Measurements from ENCODE around the gene ERC2.

ERC2 gene

DNA sequence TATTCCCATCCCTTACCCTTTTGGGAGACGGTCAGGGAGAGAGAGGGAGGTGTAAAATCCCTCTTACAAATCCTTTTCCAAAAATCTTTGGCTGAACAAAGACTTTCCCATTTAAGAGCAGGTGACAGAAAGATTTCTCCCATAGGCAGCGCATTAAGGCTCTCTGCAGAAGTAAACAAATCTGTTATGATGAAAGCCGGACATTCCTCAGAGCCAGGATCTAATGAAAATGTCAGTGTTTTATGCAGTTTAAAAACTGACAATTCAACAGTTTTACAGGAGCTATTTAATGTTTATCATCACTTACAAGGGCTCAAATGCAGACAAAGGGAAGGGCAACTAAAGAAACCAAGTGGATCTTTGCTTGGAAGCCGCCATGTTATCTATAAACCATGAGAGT lies 872.8 kb downstream of the ERC2 start:
- no peak for DNase-seq

DNA sequence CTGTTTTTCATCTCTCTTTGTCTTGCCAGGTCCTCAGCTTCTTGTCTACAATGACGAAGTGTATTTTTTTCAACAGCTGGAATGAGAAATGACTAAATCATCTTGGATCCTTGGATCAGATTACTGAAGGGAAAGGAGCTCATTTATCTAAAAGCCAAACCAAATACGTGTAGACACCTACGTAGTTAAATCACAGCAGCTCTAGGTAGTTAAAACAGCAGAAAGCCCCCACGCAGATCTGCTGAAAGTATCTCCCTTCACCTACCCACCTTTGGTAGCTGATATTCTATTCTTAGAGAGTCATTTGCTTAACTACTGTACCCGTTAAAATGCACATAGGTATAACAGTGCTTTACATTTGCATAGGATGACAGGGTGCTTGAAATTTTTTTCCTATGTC lies 875.7 kb downstream of the ERC2 start:
- DNase-seq = no peak

DNA sequence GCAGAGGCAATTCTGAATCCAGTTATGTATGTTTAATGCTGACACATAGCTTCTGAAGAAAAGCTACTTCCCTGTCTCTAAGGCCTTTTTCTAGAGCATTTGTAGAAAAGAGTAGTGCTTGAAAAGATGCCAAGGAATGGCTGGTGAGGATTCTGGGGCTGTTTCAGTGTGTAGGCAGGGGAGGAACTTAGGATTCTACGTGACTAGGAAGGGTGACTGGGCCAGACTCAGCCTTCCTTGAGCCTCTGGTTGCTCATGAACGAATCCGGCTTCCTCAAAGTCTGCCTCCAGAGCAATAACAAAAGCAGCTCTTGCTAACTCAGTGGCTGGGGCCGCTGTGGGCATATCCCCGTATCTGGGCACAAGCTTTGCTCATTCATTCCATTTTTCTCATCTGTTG lies 876.4 kb downstream of the ERC2 start:
- no peak for DNase-seq

DNA sequence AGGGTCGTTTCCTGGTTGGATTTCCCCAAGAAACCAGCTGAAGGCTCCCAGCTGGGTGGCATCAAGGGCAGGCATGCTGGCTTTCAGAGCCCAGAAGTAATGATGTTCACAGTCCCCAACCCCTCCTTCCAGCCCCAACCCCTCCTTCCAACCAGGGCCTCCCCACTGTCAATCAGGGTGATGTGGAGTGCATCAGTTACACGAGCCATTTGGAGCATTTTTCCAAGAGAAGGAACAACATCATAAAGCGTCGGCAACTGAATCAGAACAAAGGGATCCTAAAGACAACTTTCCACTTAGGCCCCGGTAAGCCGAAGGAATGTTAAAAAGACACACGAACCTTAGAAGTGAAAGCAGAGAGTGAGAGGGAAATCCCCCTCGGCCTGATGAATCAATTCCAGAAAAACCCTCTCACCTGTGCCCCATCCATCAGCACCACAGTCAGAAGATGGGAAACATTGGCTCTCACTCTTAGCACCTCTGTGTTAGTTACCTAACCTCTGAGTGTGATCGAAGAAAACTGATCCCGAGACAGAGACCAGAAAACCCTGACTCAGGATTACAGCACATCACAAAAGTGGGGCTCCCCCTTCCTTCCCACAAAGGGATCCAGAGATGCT lies 880.0 kb downstream of the ERC2 start:
- no peak for DNase-seq

DNA sequence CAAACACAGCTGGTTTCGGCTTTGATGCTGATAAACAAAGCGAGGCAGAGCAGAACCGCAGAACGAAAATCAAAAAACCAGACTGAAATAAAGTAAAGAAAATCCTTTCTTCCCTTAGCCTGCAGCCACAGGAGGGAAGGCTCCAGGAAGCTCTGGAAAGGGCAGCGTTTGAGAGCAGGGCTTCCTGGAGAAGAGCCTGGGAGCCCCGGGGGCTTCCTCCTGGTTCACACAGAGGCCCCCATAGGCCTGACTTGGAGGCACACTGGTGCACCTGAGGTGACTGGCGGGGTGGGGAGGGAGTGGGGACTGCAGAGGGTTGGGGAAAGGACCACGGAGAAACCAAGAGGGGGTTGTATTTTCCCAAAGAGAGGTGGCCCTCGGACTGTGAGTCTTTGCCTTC lies 882.4 kb downstream of the ERC2 start:
- no peak for DNase-seq

DNA sequence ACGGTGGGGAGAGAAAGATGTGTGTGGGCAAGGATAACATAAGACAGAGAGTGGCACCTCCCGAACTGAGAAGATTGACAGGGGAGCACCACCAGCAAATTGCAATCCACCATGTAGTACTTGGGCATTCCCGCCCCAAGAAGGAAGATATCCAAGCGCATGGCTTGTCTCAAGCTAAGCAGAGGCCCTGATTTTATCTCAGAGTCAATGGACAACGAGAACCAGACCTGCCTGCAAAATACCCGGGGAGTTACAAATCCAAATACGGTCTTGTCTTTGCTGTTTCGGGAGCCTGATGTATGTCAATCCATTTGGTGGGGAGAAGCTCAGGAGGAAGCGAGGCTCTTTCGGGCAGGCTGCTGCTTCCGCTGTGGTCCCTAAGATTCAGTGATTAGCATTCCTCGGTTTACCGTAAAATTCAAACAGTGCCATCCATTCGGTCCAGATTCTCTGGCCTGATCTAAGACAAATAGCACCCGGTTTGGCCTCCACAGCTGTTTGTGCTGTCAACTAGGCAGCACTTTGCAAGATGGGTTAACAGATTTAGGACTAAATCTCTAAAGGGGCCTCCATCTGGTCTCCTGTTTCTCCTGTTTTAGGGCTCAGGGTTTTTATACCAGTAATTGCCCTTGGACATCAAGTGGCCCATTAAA lies 883.4 kb downstream of the ERC2 start:
- no peak for DNase-seq

DNA sequence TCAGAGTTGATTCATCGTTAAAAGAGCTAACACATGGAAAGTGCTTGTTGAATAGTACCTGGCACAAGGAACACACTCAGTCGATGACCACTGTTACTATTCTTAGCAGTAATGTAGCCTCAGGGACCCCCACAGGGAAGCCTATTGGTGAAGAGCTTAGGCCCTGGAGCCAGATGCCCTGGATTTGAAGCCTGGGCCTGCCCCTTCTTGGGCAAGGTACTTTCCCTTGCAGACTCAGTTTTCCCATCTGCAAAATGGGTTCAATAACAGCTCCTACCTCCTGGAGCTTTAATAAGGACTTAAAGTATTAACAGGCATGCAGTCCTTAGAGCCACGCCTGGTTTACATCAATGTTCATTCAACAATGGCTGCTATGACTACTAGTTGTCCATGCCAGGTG lies 884.2 kb downstream of the ERC2 start:
- no peak for DNase-seq

DNA sequence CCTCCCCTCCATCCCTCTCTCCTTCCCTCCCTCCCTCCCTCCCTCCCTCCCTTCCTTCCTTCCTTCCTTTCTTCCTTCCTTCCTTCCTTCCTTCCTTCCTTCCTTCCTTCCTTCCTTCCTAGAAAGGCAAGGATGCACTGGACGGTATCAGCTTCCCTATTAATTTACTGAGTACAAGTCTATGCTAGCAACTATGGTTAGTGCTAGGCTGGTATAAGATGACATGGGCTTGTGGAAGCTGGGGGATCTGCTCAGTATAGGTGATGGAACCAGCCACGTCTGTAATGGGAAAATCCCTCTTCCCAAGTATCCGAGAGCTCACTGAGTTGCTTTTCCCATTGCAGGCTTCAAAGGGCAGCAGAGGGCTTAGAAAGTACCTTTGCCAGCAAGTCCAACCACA lies 884.8 kb downstream of the ERC2 start:
- no peak for DNase-seq

DNA sequence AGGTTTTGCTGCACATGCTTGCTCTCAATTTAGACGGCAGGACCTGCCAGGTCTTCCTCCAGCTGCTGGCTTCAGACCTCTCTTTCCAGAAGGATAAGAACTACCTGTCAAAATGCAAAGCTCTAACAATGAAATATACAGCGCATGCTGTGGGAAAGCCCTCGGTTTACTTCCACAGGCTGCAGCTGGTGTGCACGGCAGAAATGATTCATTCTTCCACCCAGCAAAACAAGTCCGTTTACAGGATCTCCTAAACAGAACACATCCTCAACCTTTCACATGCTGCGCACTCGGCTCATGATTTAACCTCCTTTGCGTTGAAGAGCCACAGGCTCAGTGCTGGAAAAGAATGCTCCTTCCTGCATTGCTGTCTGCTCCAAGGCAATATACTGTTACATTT lies 888.8 kb downstream of the ERC2 start:
- no peak for DNase-seq

DNA sequence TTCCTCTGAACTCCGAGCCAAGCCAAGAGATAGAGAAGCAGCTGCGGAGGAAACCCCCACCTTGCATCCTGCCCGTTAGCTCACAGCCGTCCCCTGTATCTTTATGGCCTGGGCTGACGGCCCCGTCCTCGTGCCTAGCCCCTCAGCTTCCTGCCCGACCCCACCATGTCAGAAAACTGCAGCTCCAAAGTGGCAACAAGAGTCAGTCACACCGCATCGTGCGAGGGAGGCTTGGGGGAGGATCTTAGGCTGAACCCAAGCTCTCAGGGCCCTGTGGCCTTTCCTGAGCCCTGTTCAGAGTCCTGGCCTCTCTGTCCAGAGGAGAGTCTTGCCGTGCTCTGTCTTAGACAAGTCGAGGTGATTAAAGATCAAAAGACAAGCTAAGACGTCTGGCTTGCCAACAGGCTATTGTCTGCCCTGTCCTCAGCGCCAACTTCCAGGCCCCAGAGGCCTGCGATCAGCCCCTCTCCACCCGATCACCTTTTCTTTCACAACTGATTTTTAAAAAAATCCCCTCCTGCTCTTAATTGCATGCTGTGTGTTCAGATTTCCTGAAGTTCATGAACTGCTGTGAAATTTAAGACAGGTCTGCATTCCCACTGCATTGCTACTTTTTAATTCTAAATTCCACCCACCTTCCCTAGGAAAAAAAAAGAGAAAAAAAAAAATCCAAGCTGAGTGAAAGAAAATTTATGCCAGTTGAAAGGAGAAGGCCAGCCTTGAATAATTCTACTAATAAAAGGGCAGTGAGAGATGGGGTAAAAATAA lies 891.5 kb downstream of the ERC2 start:
- no peak for DNase-seq

DNA sequence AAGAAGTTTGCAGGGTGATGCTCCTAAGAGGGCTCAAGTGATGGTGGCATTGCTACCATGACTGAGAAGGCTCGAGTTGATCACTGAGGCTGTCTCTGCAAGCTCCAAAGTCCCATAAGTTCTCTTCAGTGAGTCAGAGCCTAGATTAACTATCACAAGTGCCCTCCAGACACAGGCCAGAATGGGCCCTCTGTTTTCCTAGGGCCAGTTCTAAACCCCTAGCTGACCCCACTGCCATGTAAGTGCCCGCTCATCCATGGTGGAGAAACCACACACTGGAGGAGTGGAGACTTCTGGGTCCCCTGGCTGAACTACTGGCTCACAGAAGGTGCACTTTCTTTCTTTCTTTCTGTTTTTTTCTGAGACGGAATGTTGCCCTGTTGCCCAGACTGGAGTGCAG lies 893.6 kb downstream of the ERC2 start:
- no peak for DNase-seq

DNA sequence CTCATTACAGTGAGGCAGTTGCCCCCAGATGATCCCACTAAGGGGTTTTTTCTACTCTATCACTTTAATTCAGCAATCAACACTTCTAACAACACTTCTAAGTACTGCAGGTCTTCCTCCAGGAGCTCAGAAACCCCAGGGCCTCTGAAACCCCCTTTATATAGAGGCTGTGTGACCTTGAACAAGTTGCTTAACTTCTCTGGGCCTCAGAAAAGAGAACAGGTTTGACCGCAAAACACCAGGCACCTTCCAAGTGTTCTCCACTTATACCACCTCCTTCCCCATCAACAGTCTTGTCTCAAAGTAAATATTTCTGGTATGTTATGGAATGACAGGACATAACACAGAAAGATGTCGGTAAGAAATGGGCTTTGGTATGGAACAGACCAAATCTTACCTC lies 895.5 kb downstream of the ERC2 start:
- no peak for DNase-seq

DNA sequence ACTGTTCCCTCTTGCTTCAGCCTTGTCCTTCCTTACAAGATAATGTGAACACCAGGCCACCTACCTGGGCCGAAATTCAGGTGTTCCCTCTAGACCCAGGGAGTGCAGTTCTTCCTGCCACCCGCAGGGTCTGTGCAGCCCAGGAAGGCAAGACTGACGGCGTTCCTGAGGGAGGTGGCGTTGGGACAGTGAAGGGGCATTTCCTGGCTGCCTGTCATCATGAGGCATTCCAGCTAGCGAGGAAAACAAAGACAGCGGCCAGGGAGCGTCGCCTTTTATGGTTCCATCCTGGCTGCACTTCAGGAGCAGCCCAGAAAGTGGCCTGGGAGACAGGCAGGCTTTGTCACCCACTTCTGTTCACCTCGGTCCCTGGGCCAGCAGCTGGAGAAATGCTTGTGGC lies 896.4 kb downstream of the ERC2 start:
- peak; percentile 1 for DNase-seq

DNA sequence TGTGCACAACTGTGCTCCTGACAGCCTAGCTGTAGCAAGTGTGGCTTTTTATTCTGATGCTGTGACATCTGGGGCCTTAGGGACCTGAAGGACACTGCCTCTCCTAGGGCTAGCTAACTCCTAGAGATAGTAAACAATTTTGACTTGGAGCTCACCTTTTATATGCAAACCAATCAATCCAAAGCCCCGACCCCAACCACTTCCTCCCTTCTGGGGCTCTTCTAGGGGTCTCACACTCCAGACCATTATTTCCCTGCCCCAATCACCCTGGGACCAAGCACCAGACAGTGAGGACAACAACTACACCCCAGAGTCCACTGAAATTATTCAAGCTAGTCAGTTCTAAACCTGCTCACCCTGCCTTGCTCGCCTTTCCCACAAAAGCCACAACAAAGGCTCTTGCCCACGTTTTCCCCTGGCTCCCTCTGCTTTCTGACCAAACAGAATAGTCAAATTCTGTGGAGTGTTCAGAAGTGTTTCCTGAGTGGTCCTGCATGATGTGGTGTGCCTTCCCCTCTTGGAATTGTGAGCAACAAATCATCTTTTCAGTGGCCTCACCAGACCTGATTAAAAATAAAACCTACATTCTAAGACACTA lies 897.0 kb downstream of the ERC2 start:
- no peak for DNase-seq

DNA sequence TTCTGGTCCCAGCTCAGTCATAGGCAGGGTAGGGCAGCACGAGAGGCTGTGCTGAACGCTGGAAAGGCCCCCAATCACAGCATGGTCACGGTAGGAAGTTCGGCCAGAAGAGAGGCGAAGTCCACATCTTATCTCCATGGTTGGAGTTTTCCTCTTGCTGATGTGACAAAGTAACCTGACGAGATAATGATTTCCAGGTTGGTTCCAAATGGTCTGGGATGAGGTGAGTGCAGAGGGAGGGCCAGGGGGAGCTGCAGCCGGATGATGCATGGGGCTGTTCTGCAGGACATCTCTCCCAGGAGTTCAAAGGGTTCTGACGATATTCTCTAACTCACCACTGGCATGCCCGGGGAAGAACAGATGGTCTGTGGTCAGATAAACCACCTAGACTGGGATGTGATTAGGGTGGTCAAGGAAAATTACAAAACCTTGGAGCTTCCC lies 898.0 kb downstream of the ERC2 start:
- no peak for DNase-seq

DNA sequence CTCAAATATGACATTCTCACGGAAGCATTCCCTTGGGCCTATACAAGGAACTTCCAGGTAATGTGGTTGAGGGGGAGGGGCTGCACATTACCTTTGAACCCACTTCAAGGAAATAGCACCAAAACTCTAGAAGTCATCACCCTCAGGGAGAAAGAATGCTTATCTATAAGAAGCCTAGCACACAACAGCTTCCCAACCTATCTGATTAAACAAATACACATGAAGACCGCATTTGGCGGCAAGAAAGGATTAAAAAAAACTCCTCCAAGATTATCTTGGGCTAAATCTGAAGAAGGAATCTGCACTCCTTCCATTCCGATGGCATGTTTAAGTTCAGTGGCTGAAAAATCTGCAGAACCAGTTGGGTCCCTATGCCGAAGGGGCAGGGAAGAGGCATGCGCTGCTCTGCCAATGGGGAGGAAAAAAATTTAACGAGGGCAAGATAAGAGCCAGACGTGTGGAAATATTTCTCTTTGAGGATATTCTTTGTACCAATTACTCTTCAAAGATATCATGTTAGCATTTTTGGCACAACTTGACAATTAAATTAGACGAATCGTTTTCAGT lies 899.2 kb downstream of the ERC2 start:
- no peak for DNase-seq

DNA sequence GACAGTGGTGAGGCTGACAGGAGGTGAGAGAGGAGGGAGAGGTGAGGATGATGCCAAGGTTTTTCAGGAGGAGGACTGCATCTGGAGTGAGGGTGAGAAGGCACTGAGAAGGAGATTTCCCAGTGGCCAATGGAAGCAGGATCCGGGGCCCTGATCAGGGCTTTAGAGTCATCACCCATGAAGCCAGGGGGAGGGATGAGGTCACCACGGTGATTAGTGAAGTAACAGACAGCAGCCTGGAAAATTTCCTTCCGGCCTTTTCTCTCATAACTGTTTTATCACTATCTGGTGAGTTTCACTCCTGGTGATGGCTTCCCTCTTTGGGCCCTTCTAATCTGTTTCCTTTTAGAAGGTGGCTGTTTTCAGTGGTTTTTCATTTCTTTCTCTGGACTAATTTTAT lies 900.7 kb downstream of the ERC2 start:
- no peak for DNase-seq

DNA sequence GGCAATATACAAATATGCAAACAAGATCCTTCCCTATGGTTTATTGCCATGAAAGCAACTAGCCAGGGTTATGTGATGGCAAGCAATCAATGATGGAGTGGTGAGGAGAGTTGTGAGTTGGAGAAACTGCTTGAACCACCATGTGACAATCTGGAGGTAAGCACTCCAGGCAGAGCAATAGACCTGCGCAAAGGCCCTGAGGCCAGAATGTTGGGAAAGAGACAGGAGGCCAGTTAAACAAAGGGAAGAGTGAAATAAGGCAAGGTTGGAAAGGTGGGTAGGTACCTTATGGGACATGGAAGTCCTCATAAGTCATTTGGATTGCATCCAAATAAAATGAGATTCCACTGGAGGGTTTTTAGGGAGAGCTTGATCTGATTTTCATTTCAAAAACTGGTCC lies 901.1 kb downstream of the ERC2 start:
- DNase-seq = no peak

DNA sequence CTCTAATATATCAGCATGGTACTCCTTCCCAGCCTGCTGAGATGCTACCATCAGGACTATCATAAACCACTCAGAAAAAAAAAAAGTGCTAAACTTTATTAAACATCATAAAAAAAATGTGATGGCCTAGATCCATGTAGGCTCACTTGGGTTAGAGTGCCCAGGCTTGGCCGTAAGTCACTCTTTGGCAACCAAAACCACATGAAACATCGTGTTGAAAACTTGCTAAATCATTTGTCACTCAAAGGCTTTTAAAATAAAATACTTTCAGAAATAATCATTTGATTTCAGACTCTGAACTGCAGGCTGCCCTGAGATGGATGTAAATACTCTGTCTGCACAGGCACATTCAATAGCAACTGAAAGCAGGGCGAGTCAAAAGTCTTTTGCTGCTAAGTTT lies 902.7 kb downstream of the ERC2 start:
- DNase-seq = no peak

DNA sequence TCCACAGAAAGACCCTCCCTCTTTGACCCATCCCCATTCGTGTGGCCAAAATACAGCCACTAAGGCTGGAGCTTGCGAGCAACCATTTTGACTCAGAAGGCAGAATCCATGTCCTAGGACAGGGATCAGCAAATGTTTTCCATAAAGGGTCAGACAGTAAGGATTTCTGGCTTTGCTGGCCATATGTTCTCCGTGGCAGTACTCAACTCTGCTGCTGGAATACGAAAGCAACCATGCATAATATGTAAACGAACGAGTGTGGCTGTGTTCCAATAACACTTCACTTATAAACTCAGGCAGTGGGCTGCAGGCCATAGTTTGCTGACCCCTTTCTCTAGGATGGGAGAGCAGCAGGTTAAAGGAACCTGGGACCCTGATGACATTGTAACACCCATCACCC lies 903.5 kb downstream of the ERC2 start:
- DNase-seq = peak; percentile 24

DNA sequence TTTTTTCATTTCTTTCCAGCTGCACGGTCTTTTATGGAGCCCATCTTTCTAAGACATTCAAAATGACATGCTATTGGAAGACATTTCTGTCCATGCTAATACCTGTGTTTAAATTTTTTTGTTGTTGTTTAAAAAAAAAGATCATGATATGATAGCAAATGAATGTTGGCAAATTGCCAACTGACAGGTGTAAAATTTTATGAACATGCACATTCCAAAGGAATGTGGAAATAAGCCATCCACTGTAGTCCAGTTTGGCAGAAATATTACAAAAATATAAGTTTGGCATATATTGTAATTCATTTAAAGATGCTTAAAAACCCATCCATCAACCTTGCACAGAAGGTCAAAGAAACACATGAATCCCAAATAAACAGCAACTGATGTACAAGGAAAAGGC lies 905.6 kb downstream of the ERC2 start:
- DNase-seq = no peak

DNA sequence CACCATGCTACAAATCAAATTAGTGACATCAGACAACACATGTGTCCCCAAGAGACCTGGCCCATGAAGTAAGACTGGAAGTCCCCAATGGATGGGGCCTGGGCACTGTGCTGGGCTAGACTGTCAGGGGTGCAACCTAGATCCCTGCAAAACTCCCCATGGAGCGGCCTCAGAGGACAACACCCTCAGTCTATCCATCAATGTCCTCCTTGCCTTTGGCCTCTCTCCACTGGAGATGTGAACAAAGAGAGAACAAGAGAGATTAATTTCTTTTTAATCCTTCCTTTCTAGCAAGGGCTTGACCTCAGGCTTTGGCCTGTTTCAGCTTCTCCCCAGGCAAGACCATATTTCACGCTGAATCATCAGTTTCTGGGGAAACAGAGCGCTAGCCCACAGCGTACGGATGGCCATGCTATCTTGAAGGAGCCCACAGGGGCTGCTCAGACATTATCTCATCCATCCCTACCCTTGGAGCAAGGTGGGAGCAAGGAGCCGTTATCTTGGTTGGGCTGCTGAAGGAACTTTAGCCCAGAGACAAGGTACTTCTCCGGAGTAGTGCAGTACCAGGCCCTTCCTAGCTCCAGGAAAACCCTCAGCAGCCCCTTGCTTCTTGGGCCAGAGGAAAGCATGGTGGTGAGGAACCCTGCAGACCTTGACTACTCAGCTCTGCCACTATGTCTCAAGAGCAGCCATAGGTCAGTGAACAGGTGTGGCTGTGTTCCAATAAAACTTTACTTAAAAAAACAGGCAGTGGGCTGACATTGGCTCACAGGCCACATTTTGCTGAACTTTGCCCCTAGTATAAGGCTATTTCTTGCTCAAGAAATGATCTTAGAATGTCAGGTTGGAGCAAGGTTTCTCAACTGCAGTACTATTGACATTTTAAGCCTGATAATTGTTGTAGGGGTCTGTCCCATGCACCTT lies 908.5 kb downstream of the ERC2 start:
- DNase-seq = no peak

DNA sequence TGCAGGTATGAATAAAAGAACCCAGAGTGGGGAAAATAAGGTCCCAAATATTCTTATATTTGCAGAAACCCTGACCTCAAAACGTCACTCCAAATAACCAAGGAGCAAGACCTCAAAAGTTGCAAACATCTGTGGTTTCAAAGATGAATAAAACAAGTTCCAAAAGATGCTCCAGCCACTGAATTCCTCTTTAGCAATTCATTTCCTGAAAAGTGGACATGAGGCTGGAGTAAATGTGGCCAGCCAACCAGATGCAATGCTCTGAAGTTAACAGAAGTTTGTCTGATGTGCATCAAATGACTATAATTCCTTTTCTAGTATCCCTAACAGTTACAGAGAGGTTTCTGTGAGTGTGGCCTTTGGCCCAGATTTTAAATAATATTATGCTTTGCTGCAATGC lies 910.0 kb downstream of the ERC2 start:
- no peak for DNase-seq
